Measurements from ENCODE around the gene DCST1.

The DCST1 gene

DNA sequence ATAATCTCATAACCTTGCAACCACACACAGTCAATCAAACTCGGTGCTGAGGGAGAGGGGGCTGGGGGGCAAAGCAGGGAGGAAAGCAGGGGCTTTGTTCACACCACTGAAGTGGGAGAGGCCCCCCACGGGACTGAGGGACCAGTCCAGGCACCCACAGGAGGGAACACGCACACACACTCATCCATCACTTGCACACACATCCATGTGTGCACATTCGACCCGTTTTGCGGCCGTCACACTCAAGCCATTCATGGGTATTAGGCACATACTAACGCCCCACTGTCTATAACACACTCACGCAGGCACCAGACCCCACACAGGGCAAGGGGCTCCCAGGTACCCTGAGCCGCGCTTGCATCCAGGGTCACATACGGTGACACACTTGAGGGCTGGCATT lies 59.0 kb downstream of the DCST1 start:
- DNase-seq = no peak

DNA sequence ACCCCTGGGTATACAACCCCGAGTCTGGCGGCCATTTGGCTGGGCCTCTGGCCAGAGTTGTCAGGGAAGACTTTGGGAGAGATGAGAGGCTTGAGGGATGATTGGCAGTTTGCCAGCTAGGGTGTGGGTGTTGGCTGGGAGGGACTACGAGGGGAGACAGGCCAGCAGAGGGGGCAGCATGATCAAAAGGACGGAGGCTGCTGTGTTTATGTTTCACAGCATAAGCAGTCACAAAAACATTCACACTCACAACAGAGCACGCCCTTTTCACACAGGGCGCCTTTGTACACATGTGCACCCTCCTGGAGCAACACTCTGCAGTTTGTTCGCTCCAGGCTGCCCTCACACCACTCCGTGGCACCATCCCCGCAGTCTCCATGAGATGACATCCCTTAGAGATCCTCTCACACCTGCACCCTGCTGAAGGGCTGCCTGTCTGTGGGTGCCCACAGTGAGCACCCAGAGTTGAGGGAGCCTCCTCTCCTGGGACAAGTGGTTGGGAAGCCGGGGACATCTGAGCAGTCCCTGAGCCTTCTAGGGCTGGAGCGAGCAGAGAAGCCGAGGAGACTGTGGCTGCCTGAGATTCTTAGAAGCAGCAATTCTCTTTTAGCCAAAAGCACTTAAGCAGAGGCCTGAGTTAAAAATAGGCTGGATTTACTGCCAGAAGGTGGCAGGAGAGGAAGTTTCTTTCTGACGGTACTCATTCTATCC lies 60.4 kb downstream of the DCST1 start:
- DNase-seq = peak; percentile 41

DNA sequence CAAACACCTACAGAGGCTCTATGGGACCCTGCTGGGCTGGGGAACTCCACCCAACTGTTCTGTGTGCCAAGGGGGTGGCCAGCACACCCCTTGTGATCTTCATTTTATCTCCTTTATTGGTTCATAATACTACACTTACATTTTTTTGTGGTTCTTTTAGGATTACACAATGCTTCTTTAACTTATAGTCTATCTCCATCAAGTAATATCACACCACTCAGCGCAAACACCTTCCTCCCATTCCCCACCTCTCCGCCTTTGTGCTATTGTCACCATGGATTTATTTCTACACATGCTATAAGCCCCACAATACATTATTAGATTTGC lies 61.0 kb downstream of the DCST1 start:
- DNase-seq = no peak

DNA sequence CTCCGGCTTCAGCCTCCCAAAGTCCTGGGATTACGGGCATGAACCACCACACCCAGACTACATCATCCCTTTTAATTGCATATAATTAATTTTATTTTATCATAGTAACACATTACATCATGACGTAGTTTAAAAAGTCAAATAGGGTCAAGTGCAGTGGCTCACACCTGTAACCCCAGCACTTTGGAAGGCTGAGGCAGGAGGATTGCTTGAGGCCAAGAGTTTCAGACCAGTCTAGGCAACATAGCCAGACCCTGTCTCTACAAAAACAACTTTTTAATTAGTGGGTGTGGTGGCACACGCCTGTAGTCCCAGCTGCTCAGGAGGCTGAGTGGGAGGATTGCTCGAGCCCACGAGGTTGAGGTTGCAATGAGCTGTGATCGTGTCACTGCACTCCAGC lies 65.7 kb downstream of the DCST1 start:
- no peak for DNase-seq

Measured in right kidney (tissue), 1 donor.